Stimulated activated CD8-positive, alpha-beta memory T cell treated with anti-CD3 and anti-CD28 coated beads, Interleukin-12 subunit alpha, Interleukin-12 subunit beta, amount 100 ng/mL, for 4 hours (primary cell): ENCODE measurements around the gene CD34.
"Not testable (repeated sequence)": the region's sequence is repeated elsewhere in the genome, so short reads cannot be mapped to it uniquely, and the experiment has no call there.

Experiments used
- DNase-seq: peaks from one replicate; pipeline ENCODE4 v3.0.0-alpha.2; 2020; ENCODE audit warnings: low read depth

Gene CD34

GRCh38 chr1:207898260-207898659 lies 12.7 kb downstream of the CD34 start:
- no peak for DNase-seq

DNA sequence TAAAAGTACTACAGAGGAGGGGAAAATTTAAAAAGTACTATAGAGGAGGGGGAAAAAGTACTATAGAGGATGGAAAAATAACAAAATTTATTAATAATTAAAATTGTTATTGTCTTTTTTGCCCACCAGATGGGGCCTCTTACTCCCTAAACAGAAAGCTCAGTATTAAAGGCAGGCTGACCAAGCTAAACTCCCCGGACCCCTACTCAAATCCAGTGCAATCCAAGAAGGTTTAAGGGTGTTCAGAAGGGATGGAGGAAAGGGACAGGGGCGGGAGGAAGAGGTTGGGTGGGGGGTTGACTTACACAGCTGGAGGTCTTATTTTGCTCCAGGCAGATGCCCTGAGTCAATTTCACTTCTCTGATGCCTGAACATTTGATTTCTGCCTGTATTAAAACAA lies 13.7 kb downstream of the CD34 start:
- no peak for DNase-seq

- no peak for DNase-seq
Measured at GRCh38 chr1:207896547-207896946, 14.4 kb downstream of the CD34 start.

- DNase-seq, result no peak
Measured at GRCh38 chr1:207894704-207895103, 16.2 kb downstream of the CD34 start.

GRCh38 chr1:207893737-207894582 lies 17.0 kb downstream of the CD34 start:
- no peak for DNase-seq

DNA sequence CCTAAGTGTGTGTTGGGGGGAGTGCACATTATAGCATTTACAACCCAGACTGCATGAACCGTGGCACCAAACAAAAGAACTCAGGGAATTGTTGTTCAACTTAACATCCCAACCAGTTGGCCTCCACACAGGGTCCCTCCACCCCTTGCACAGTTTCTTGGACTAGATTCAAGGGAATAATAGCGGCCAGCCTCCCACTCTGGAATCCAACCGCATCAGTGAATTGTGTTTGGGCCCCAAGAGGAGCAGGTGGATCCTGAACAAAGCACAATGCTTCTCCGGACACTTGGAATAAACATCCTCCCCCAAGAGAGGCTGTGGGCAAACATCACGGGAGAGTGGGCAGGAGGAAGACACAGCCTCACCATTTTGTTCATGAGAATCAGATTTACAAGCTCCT lies 18.2 kb downstream of the CD34 start:
- no peak for DNase-seq

GRCh38 chr1:207891148-207891547 lies 19.8 kb downstream of the CD34 start:
- DNase-seq, result no peak

DNA sequence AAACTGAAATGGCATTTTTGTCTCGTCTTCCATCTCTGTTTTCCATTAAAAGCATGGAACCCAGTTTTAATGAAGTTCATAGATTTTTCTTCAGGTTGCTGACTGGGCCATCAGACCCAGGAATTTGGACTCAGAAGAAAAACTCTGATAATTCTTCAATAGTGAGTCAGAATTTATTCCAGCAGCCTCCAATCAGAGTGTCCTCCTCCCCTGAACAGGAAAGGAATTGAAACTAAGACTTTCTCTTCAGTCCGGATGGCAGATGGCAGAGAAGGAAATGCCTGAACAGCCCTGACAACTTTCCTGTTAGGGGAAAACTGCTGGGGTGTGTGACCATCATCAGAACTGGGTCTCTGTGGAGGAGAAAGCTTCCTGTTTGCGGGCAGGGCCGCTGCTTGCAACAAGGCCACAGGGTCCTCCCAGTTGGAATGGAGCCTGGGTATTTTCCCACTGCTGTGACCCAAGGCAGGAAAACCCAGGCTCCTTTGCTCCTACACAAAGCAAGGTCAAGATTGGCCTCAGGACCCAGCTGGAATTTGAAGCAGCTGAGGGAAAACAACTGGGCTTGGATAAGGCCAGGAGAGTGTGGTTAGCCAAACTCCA lies 20.7 kb downstream of the CD34 start:
- no peak for DNase-seq

DNA sequence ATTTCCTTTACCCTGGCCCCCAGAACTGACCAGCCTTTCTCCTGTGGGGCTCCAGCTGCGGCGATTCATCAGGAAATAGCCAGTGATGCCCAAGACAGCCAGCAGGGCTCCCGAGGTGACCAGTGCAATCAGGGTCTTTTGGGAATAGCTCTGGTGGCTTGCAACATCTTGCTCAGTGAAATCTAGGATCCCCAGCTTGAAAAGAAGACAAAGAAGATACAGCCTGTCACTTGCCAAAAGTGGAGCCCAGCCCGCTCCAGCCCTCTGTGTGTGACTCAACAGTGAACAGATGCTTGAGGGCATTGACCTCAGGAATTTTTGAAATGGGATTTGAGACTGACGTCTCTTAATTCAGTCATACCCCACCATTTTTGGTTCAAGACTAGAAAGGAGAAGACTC lies 22.3 kb downstream of the CD34 start:
- DNase-seq, result no peak

GRCh38 chr1:207887542-207888201 lies 23.3 kb downstream of the CD34 start:
- DNase-seq, result no peak

GRCh38 chr1:207886227-207886626 lies 24.7 kb downstream of the CD34 start:
- DNase-seq, result no peak

DNA sequence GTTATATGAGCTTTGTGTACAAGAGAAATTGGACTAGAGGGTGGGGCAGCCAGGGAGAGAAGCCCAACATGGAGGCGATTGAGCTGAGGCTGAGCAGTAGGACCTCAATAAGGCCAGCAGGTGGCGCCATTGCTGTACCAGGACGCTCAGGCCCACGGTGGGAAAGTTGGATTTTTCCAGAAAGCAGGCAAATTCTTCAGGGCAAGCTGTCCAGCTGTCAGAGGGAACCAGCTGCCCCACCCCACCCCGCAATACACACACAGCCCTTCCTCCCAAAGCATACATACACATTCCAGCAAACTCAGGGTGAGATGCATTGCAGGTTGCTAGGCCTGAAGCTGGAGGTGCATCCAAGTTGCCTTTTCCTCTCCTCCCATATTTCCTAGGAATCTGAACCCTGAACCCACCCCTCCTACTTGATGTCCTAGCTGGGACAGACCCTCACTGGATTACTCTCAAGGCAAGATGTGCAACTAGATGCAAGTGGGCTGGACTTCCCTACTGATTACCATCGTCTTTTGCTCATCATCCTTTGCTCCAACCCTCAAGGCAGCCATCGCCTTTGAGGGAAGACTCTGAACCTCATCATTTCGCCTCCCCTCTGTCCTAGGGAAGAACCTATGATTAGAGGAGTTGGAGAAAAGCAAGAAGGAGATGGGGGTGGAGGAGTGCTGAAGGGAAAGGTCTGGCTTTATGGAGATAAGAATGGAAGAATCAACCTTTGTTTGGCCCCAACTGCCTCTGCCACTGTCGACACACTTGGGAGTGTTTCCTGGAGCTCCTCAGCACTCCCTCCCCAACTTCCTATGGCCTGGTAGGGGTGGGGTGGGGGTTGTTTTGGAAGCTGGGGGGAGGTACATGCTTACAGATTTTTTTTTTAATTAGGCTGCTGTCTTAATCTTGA lies 25.5 kb downstream of the CD34 start:
- peak; percentile 27 for DNase-seq

DNA sequence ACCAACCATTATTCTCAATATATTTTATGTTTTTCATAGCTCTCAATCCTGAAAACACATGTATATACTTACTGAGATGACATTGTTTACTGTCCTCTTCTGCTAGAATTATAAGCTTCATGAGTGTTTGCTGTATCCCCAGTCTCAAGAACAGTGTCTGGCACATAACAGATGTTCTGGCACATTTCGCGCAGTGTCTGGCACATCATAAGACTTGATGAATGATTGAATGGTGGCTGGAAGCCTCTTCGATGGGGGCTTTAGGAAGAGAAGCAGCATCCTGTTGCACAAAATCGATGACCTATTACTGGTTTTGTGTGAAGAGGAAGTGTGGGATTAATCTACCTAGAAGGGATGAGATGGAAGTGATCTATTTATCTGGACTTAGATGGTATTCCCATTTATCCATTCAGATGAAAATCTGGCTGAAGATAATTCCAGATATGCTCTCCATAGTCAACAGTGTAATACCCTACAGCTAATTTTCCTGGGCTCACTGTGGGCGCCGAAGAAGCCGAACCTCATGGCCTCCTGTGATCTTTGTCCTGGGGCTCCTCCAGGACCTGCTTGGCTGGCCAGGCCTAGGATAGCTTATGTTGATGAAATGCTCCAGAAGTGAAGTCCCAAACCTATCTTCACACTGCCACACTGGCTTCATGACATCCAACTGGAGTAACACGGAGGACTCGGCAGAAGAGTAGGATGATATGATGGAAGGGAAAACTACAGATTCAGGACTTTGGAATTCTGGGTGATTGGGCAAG lies 26.5 kb downstream of the CD34 start:
- no peak for DNase-seq

DNA sequence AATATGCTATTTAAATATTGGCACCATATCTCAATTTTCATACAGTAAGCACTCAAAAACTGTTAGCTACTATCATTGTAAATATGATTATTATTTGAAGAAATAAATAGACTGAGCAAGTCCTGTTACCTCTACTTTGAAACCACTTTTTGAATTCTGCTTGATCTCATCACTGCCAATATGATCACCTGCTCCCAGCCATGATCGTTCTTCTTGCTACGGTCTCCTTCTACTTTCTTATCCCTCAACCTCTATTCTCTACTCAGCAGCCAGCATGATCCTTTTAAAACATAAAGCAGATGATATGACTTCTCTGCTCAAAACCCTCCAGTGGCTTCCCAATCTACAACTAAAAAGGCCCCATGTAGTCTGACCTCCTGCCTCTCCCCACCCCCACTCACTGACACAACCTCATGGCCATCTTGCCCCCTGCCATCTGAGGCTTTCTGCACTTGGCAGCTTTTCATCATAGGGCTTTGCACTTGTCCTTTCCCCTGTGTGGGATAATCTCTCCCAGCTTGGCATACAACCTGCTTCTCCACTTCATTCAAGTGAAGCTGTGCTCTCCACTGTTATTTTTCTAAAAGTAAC lies 27.2 kb downstream of the CD34 start:
- no peak for DNase-seq

DNA sequence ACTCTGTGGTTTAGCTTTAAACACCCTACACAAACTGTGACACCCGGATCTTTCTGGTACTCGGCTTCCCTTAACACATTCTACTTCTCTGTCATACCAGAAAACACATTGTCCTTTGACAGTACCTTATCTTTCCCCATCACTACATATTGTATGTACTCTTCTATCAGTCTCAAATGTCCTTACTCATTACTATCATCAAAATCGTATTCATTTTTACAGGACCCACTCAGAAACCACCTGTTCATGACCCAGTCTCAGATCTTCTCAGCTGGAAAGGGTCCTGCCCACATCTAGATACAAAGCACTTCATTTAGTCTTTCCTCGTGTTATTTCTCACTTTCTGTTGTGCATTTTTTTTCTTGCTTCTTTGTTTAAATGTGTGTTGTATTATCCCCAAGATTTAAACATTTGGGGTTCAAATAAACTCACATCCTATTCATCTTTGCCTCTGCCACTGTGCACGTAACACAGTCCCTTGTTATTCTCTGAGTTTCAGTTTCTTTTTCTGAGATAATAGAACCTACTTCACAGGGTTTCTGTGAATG lies 27.7 kb downstream of the CD34 start:
- DNase-seq, result no peak

- DNase-seq, result no peak
Measured at GRCh38 chr1:207882692-207883091, 28.2 kb downstream of the CD34 start.

- DNase-seq, result no peak
Measured at GRCh38 chr1:207878939-207879338, 32.0 kb downstream of the CD34 start.

GRCh38 chr1:207877914-207878313 lies 33.0 kb downstream of the CD34 start:
- DNase-seq, result not testable (repeated sequence)

DNA sequence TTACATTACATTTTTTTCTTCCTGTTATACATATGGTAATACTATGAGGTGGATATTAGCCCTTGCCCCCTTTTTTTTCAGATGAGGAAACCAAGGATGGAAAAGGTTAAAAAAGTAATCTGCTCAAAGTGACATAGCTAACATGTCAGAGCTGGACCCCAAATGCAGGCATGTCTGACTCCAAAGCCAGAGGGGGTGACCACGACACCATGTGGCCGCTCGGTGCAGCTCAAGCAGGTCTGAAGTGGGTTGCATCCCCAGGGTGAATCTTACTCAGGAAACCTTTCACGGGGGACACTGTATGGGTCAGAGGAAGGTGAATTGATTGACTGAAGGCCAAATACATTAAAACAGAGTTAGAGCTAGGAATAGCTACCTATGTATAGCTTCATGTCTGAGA lies 34.8 kb downstream of the CD34 start:
- DNase-seq, result no peak

DNA sequence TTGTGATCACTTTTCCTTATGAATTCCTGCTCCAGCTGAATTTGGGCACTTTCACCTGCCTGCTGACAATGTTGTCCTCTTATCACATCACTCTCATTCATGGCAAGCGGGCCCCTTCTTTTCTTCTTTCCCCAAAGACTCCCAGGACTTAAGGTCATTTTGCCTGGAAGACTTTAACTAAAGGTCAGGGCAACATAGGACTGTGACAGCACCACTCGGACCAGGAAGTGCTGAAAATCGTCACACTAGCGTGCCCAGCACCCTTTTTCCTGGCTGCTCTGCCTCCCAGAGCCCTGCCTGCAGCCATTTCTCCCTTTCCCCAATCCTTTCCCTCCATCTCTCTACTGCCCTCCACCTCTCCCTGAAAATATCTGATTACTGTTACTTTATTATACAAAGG lies 35.4 kb downstream of the CD34 start:
- no peak for DNase-seq
